Natural killer cell (primary cell): ENCODE data around the gene PID1. TPM values are rescaled to one million over a fixed set of nuclear protein-coding genes. Genes with fewer than 3 reads are reported as not detected.

ENCODE experiments used
- ATAC-seq, 3 donors: fragments of 150-1000 bp in 2 of 3; fragments of 200-7000 bp in 1 of 3; cut with Tn5 transposase; 1 replicate in 1 of 3; 2 replicates in 2 of 3; pipeline ENCODE4 v1.10.0; 2021; ENCODE audit warnings: mild to moderate bottlenecking in 2 of 3, moderate library complexity in 2 of 3
- DNase-seq, 2 donors: peaks; one replicate each; pipeline versions ENCODE4 v3.0.0 to v3.0.0-alpha.2; 2013 to 2021; ENCODE audit warnings: mixed read lengths in 1 of 2
- H3K27ac ChIP-seq: one replicate; pipeline ENCODE4 v1.5.1; 2013; ENCODE audit warnings: mild to moderate bottlenecking, low read length
- H3K27me3 ChIP-seq: one replicate; pipeline ENCODE4 v1.6.1; 2013; ENCODE audit warnings: low read length; ENCODE audit not compliant: control insufficient read depth, insufficient read depth
- H3K36me3 ChIP-seq: one replicate; pipeline ENCODE4 v1.6.1; 2013; ENCODE audit warnings: low read length; ENCODE audit not compliant: control insufficient read depth, insufficient read depth
- H3K4me1 ChIP-seq: one replicate; pipeline ENCODE4 v1.6.1; 2013; ENCODE audit warnings: low read length; ENCODE audit not compliant: control insufficient read depth, insufficient read depth
- H3K4me3 ChIP-seq: one replicate; pipeline ENCODE4 v1.5.1; 2013; ENCODE audit warnings: low read length
- H3K9me3 ChIP-seq: one replicate; pipeline ENCODE4 v1.6.1; 2013; ENCODE audit warnings: low read length; ENCODE audit not compliant: control insufficient read depth, insufficient read depth
- H3K27ac Mint-ChIP-seq, 2 donors: one replicate each; pipeline ENCODE4 v1.8.0; 2022; ENCODE audit warnings: mild to moderate bottlenecking in 2 of 2, mixed read lengths in 2 of 2, moderate library complexity in 1 of 2
- H3K27me3 Mint-ChIP-seq, 2 donors: one replicate each; pipeline ENCODE4 v1.8.0; 2022; ENCODE audit warnings: low read depth in 2 of 2, mixed read lengths in 2 of 2
- H3K36me3 Mint-ChIP-seq: one replicate; pipeline ENCODE4 v1.8.0; 2022; ENCODE audit warnings: mixed read lengths
- H3K4me1 Mint-ChIP-seq, 2 donors: one replicate each; pipeline ENCODE4 v1.8.0; 2022; ENCODE audit warnings: mixed read lengths in 2 of 2
- H3K4me3 Mint-ChIP-seq: one replicate; pipeline ENCODE4 v1.8.0; 2022; ENCODE audit warnings: mild to moderate bottlenecking, moderate library complexity, mixed read lengths
- H3K9me3 Mint-ChIP-seq, 2 donors: one replicate each; pipeline ENCODE4 v1.8.0; 2022; ENCODE audit warnings: mixed read lengths in 2 of 2
- WGBS: methylation state at CpG from one replicate; pipeline ENCODE4 v1.1.7; 2013; ENCODE audit warnings: missing lambda C conversion rate; ENCODE audit not compliant: insufficient coverage; 5-methylcytosine and 5-hydroxymethylcytosine counted together
- intact Hi-C: fragments of 100-400 bp; cut with micrococcal nuclease; formaldehyde crosslinking; loops from one replicate; pipeline ENCODE4 v1.14.2; 2022
- total RNA-seq, 4 donors: library from RNA; stranded (reverse); fragments of 120-200 nt in 1 of 4; gene quantifications; one replicate each; pipeline versions ENCODE4 v1.2.3 to v1.2.4, GENCODE V29; 2013 to 2022
- TF ChIP-seq, protein P1 (sequence below): fragments of 200-600 bp; IDR thresholded peaks from one replicate; pipeline ENCODE4 v1.8.0; 2022; ENCODE audit warnings: antibody characterized with exemption

Gene PID1
- total RNA-seq, 3 donors from 2014 or later (not counting 1 experiment from before 2014, with no cell fraction given), result 0.56 to 3.0 (median 1.0) TPM

DNA sequence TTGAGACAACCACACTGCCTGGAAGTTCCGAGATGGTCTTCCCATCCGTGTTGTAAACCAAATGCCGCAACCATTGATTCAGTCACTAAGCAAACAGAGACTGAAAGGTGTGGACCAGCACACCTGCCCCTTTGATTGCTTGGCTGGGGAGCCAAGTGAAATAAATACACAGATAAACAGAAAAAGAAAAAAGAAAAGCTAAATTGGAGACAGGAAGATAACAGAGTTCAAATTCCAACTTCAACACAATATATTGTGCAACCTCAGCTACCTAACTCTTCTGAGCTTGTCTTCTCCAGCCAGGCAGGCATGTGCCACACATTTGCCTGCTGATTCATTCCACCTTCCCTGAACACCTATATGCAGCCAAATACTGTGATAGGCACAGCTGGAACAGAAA lies 110.9 kb downstream of the PID1 start:
- 94% methylated on average over 3 of the region's 3 CpGs for WGBS
- Histone ChIP-seq H3K27ac (no peak overlapping the region), H3K27me3 (no peaks in the 10 kb centered on the region), H3K4me1 (no peaks in the 10 kb centered on the region), H3K9me3 (peaks cover 10% of the 10 kb centered on the region), H3K4me3 (no peak overlapping the region), H3K36me3 (no peaks in the 10 kb centered on the region)
- Mint-ChIP-seq H3K36me3 (no peaks in the 10 kb centered on the region), H3K27ac (no peak overlapping the region), H3K4me3 (no peak overlapping the region), H3K27me3 (no peaks in the 10 kb centered on the region), H3K4me1 (no peaks in the 10 kb centered on the region), H3K9me3 (peaks cover 10% of the 10 kb centered on the region in 2 donors)
- DNase-seq, result no peak
- intact Hi-C loops, result no loop called here
- TF ChIP-seq, protein P1, sequence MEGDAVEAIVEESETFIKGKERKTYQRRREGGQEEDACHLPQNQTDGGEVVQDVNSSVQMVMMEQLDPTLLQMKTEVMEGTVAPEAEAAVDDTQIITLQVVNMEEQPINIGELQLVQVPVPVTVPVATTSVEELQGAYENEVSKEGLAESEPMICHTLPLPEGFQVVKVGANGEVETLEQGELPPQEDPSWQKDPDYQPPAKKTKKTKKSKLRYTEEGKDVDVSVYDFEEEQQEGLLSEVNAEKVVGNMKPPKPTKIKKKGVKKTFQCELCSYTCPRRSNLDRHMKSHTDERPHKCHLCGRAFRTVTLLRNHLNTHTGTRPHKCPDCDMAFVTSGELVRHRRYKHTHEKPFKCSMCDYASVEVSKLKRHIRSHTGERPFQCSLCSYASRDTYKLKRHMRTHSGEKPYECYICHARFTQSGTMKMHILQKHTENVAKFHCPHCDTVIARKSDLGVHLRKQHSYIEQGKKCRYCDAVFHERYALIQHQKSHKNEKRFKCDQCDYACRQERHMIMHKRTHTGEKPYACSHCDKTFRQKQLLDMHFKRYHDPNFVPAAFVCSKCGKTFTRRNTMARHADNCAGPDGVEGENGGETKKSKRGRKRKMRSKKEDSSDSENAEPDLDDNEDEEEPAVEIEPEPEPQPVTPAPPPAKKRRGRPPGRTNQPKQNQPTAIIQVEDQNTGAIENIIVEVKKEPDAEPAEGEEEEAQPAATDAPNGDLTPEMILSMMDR, result no peak
- ATAC-seq, result no peak

DNA sequence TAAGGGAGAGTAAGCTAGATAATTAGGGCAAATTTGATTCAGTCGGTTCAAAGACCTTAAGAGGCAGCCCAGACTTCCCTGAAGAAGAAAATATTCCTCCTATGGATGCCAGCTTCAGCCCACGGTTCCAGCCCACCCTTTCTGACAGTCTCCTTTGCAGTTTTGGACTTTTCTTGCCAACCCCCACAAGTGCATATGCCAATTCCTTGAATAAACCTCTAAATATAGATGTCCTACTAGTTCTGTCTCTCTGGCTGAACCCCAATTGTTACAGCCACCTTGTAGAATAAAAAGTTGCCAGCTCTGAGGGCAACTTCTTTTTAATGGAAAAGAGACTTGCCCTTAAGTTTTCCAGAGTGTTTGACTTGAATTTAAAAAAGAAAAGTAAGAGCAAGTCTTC lies 111.7 kb downstream of the PID1 start:
- Mint-ChIP-seq H3K27me3 (no peaks in the 10 kb centered on the region), H3K36me3 (no peaks in the 10 kb centered on the region), H3K9me3 (peaks cover 7 to 8% of the 10 kb centered on the region in 2 donors), H3K4me3 (no peak overlapping the region), H3K27ac (no peak overlapping the region), H3K4me1 (no peaks in the 10 kb centered on the region)
- ATAC-seq (no peak), DNase-seq (no peak)
- H3K36me3 ChIP-seq, result no peaks in the 10 kb centered on the region
- H3K4me3 ChIP-seq, result no peak overlapping the region
- no peaks in the 10 kb centered on the region for H3K4me1 ChIP-seq
- H3K27ac ChIP-seq, result no peak overlapping the region
- 73% methylated on average over 2 of the region's 2 CpGs for WGBS
- no peaks in the 10 kb centered on the region for H3K27me3 ChIP-seq
- TF ChIP-seq, protein P1, result no peak
- intact Hi-C loops, result no loop called here
- H3K9me3 ChIP-seq, result peaks cover 8% of the 10 kb centered on the region

DNA sequence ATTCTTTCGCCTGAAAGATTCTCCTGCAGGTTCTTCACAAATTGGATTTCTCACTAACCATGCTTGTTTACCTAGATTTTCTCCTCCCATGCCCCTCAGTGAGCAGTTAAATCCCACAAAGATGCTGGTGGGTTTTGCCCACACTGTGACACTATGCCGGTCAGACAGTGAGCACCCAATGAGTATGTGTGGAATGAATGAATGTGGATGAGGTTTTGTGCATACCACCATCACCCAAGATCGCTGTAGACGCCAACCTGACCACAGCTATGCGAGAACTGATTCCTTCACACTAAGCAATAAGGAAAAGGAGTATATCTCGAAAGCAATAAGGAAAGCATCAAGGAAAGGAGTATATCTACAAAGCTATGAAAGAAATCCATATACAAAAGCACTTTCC lies 116.7 kb downstream of the PID1 start:
- Mint-ChIP-seq H3K27me3 (no peaks in the 10 kb centered on the region), H3K27ac (no peak overlapping the region), H3K4me1 (no peaks in the 10 kb centered on the region), H3K4me3 (no peak overlapping the region), H3K36me3 (no peaks in the 10 kb centered on the region), H3K9me3 (peaks cover 12 to 14% of the 10 kb centered on the region in 2 donors)
- intact Hi-C loops, result no loop called here
- no peak for DNase-seq
- Histone ChIP-seq H3K4me1 (no peaks in the 10 kb centered on the region), H3K27ac (no peak overlapping the region), H3K9me3 (peaks cover 7% of the 10 kb centered on the region), H3K4me3 (no peak overlapping the region), H3K27me3 (no peaks in the 10 kb centered on the region), H3K36me3 (no peaks in the 10 kb centered on the region)
- WGBS, result 82% methylated on average over 4 of the region's 6 CpGs
- ATAC-seq, result no peak
- TF ChIP-seq, protein P1, result no peak

DNA sequence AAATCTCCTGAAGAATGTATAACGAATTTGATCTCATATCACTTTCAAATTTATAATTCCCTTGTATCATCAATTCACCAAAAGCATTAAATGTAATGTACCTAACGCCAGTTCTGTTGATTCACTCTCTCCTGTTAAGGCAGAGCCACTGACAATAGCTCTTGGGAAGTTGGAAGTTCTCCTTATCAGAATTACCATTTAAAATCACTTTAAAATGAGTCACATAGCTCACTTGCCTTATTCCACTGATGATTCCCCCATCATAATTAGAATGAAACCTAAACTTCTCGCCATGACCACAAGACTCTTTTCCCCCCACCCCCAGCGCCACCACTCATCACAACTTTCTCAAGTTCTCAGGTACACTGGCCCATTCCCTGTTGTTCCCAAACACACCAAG lies 117.1 kb downstream of the PID1 start:
- H3K4me1 Mint-ChIP-seq, result no peaks in the 10 kb centered on the region
- Histone ChIP-seq H3K9me3 (peaks cover 7% of the 10 kb centered on the region), H3K4me1 (no peaks in the 10 kb centered on the region), H3K27ac (no peak overlapping the region), H3K36me3 (no peaks in the 10 kb centered on the region), H3K4me3 (no peak overlapping the region), H3K27me3 (no peaks in the 10 kb centered on the region)
- no peaks in the 10 kb centered on the region for H3K27me3 Mint-ChIP-seq
- ATAC-seq (no peak), DNase-seq (no peak)
- H3K36me3 Mint-ChIP-seq, result no peaks in the 10 kb centered on the region
- no peak overlapping the region for H3K27ac Mint-ChIP-seq
- intact Hi-C loops, result no loop called here
- 78% methylated on average over 4 of the region's 4 CpGs for whole genome bisulfite sequencing
- no peak overlapping the region for H3K4me3 Mint-ChIP-seq
- TF ChIP-seq, protein P1, result no peak
- peaks cover 12 to 14% of the 10 kb centered on the region in 2 donors for H3K9me3 Mint-ChIP-seq
